Stimulated activated CD4-positive, alpha-beta T cell treated with anti-CD3 and anti-CD28 coated beads, Interleukin-1b, Interleukin-23, amount 100 ng/mL, for 4 hours (primary cell): ENCODE data around the gene COL4A2.

Experiments used
- DNase-seq, 2 donors: peaks; one replicate each; pipeline ENCODE4 v3.0.0-alpha.2; 2020; ENCODE audit warnings: low read depth in 2 of 2

COL4A2 gene

GRCh38 chr13:110533771-110534670 is 226.9 kb downstream of the COL4A2 start:
- DNase-seq: no peak

- no peak for DNase-seq
Observed at GRCh38 chr13:110535526-110535925, 228.4 kb downstream of the COL4A2 start.

GRCh38 chr13:110536006-110536693 is 229.1 kb downstream of the COL4A2 start:
- no peak for DNase-seq

DNA sequence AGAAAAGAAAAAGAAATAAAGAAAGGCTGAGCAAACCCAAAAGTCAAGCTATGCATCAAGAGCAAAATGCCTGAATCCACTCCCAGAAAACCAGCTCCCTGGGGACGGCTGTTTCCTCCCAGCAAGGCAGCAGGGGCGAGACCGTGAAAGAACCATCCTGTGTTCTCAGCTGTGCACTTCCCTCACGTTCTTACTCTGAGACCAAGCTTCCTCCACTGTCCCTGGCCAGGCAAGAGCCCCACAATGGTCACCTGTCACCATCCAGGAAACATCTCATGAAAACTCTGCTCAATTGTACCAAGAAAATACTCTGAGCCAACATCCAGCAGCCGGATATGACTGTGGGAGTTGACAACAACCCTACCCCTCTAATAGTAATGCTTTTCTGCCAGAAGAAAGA is 231.5 kb downstream of the COL4A2 start:
- DNase-seq: no peak

GRCh38 chr13:110539894-110540293 is 232.8 kb downstream of the COL4A2 start:
- no peak for DNase-seq

DNA sequence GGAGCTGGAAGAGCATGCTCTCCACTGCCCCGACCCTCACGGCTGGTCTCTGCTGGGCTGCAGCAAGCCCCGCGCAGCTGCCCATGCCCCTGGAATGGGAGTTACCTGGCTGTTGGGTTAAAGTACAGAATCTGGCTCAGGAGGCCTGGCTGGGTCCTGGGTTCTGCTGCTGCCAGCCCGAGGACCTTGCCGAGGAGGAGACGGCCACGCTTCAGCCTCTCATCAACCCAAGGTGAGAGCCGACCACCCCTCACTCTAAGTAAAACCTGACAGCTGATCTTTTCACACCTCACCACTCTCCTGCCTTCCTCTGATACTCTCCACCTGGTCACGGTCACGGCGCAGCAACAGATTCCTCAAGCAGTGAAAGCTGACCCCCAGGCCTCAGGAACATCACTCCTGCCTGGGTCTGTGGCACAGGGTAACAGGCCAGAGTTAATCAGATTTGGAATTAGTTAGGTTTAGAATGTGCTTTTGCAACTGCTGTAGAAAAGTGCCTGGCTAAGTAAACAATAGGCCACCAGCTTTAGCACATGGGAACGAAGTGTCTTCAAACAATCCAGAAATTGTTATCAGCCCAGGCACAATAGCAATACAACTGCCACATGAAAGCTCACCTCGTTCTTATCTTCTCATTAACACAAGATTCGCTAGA is 233.9 kb downstream of the COL4A2 start:
- DNase-seq: no peak

GRCh38 chr13:110541526-110541920 is 234.4 kb downstream of the COL4A2 start:
- DNase-seq: no peak

- DNase-seq: no peak
Observed at GRCh38 chr13:110542169-110542796, 235.2 kb downstream of the COL4A2 start.

DNA sequence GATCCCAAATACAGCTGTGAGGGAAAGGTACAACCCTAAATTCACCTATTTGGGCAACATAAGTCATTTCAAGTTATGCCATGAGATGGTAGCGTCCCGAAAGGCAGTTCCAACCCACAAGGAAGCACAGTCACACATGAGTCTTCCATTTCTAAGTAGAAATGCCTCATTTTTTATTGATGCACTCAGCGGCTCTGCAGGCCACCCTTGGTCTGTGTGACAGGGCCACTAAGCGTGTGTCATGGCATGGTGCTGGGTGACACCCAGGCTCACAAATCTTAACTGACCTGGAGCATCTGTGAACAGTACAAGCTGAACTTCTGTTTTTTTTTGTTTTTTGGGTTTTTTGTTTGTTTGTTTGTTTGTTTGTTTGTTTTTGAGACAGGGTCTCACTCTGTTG is 239.3 kb downstream of the COL4A2 start:
- DNase-seq: no peak

DNA sequence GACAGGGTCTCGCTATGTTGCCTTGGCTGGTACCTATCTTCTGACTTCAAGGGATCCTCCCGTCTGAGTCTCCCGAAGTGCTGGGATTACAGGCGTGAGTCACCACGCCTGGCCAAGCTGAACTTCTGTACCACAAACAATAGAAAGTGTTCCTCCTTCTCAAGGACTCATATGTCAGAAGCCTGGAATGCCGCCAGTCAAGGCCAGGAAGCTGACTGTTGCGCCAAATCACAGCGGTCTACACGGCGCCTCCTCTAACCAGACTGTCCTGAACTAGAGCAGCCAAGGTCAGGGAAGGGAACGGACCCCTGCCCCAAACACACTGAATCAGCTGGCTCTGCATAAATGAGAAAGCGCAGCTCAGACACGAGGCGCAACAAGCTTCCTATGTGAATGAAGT is 239.8 kb downstream of the COL4A2 start:
- DNase-seq: no peak

- no peak for DNase-seq
Observed at GRCh38 chr13:110548891-110549794, 242.1 kb downstream of the COL4A2 start.

DNA sequence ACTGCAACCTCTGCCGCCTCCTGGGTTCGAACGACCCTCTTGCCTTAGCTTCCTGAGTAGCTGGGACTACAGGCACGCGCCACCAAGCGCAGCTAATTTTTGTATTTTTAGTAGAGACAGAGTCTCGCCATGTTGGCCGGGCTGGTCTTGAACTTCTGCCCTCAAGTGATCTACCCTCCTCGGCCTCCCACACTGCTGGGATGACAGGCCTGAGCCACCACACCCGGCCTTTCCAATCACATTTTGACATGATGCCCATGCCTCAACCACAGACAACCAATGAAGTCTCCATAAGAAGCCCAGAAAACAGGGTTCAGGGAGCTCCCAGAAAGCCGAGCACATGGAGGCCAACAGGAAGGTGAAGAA is 242.7 kb downstream of the COL4A2 start:
- DNase-seq: no peak

DNA sequence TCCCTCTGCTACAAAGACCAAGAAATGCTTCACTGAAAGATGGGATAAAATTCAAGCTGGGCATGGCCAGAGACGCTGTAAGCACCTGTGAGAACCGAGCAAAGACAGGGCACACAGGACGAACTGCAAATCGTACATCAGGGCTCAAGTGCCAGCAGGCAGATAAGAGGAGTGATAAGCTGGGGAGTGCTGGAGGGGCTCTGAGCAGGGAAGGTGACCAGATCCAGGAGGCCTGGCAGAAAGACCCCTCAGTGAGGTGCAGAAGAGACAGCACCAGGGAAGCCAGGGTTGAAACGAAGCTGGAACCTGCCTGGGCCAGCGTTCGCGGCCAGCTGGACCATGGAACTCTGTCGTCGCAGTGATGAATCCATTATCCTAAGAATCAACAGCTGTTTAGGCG is 244.2 kb downstream of the COL4A2 start:
- no peak for DNase-seq

DNA sequence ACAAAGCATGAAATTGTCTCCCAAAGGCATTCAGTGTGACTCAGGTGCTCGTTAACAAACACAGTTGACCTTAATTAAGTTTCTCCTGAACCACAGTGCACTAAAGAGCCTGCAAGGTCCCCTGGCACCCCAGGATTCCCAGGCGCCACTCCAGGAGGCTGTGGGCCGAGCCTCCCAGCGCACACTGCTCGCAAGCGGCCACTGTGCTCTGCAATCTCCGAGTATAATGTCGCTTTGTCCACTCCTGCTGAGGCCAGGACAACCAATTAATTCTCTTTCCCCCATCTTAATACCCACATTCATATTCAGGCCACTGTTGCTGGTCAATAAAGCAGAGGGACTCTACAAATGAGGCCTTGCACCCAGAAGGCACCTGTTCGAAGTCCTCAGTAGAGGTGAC is 245.7 kb downstream of the COL4A2 start:
- DNase-seq: no peak

DNA sequence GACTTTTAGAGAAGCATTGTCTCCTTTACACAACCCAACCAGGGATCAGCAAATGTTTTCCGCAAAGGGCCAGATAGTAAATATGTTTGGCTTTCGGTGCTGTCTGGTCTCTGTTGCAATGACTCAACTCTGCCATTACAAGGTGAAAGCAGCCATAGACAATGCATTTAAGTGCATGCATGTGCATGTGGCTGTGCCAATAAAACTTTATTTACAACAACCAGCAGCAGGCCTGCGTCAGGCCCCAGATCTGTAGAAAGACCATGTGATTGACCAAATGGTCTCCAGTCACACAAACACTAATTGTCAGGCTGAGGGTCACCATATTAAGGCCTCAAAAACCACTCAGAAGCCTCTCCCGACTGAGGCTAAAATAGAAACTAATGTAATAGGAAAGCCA is 246.3 kb downstream of the COL4A2 start:
- no peak for DNase-seq

GRCh38 chr13:110554227-110554836 is 247.2 kb downstream of the COL4A2 start:
- no peak for DNase-seq

- no peak for DNase-seq
Observed at GRCh38 chr13:110554946-110555345, 247.9 kb downstream of the COL4A2 start.

DNA sequence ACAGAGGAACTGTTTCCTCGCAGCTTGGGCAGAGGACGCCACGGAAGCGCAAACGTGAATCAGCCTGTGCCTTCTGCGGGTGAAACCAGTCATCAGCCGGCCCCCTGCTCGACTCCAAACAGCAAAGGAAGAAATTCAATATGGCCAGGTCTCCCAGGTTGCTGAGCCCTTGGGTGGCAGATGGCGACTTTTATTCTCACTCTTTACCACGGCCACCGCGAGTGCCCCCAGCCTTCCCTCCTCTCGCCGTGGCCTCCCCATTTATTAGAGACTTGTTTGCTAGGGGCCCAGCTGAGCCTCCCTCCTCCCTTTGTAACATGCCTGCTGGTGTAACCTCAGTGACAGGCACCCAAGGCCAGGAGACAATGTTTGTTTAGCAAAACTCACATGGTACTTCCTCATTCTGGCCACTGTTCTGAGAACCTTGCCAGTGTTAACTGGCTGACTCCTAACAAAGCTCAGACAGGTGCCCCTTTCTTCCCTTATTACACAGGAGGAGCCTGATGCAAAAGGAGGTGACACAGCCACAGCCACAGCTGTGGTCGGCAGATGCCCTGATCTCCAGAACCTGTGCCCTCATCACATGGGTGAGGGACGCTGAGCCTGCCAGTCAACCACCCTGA is 248.6 kb downstream of the COL4A2 start:
- DNase-seq: no peak

DNA sequence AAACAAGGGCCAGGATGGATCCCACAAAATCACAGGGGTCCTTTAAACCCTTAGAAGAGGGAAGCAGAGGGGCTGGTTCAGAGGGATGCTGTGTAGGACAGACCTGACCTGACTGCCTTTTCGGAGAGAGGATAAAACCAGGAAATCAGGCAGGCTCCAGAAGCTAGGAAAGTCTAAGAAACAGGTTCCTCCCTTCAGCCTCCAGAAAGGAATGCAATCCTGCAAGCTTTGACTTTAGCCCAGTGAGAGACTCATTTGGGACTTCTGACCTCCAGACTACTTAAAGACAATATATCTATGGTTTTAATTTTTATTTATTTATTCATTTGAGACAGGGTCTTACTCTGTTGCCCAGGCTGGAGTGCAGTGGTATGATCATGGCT is 249.1 kb downstream of the COL4A2 start:
- no peak for DNase-seq

GRCh38 chr13:110557082-110557481 is 250.0 kb downstream of the COL4A2 start:
- DNase-seq: no peak
